Measurements from ENCODE around the gene EVPL.

GRCh38 chr17:76011951-76012350 is 15.2 kb downstream of the EVPL start:
- no peak for TF ChIP-seq CTCF (IDR thresholded peaks at IDR 0.05)
- TF ChIP-seq POLR2AphosphoS5 (IDR thresholded peaks at IDR 0.05) = no peak
- TF ChIP-seq POLR2A (IDR thresholded peaks at IDR 0.05) = no peak

All from sigmoid colon (tissue), 4 donors.